Measurements from ENCODE around the gene DUSP9.

The DUSP9 gene

GRCh38 chrX:153621949-153622598 lies 24.9 kb upstream of the DUSP9 start:
- in situ Hi-C loops (cut with MboI; ENCODE audit: low sequenced_read_pairs): no loop called here

- in situ Hi-C loops (cut with MboI; ENCODE audit: low sequenced_read_pairs): no loop called here
These were observed 24.2 kb upstream of the DUSP9 start for GRCh38 chrX:153622661-153623309.

- in situ Hi-C loops (cut with MboI; ENCODE audit: low sequenced_read_pairs): no loop called here
These were observed 23.5 kb upstream of the DUSP9 start for GRCh38 chrX:153623310-153624029.

- in situ Hi-C loops (cut with MboI; ENCODE audit: low sequenced_read_pairs): no loop called here
These were observed 22.6 kb upstream of the DUSP9 start for GRCh38 chrX:153624196-153625091.

GRCh38 chrX:153625271-153626024 lies 21.6 kb upstream of the DUSP9 start:
- in situ Hi-C loops (cut with MboI; ENCODE audit: low sequenced_read_pairs): no loop called here

- in situ Hi-C loops (cut with MboI; ENCODE audit: low sequenced_read_pairs): no loop called here
These were observed 20.9 kb upstream of the DUSP9 start for GRCh38 chrX:153626025-153626633.

- in situ Hi-C loops (cut with MboI; ENCODE audit: low sequenced_read_pairs): no loop called here
These were observed 19.9 kb upstream of the DUSP9 start for GRCh38 chrX:153626863-153627674.

GRCh38 chrX:153627675-153628111 lies 19.3 kb upstream of the DUSP9 start:
- in situ Hi-C loops (cut with MboI; ENCODE audit: low sequenced_read_pairs): no loop called here

- in situ Hi-C loops (cut with MboI; ENCODE audit: low sequenced_read_pairs): no loop called here
These were observed 18.9 kb upstream of the DUSP9 start for GRCh38 chrX:153628129-153628528.

- in situ Hi-C loops (cut with MboI; ENCODE audit: low sequenced_read_pairs): no loop called here
These were observed 18.3 kb upstream of the DUSP9 start for GRCh38 chrX:153628665-153629064.

GRCh38 chrX:153631346-153631745 lies 15.7 kb upstream of the DUSP9 start:
- in situ Hi-C loops (cut with MboI; ENCODE audit: low sequenced_read_pairs): no loop called here

- in situ Hi-C loops (cut with MboI; ENCODE audit: low sequenced_read_pairs): no loop called here
These were observed 15.0 kb upstream of the DUSP9 start for GRCh38 chrX:153631907-153632594.

GRCh38 chrX:153632595-153632946 lies 14.4 kb upstream of the DUSP9 start:
- in situ Hi-C loops (cut with MboI; ENCODE audit: low sequenced_read_pairs): no loop called here

GRCh38 chrX:153633048-153633447 lies 14.0 kb upstream of the DUSP9 start:
- in situ Hi-C loops (cut with MboI; ENCODE audit: low sequenced_read_pairs): no loop called here

GRCh38 chrX:153633607-153634180 lies 13.3 kb upstream of the DUSP9 start:
- in situ Hi-C loops (cut with MboI; ENCODE audit: low sequenced_read_pairs): no loop called here

GRCh38 chrX:153634236-153634635 lies 12.8 kb upstream of the DUSP9 start:
- in situ Hi-C loops (cut with MboI; ENCODE audit: low sequenced_read_pairs): no loop called here

- in situ Hi-C loops (cut with MboI; ENCODE audit: low sequenced_read_pairs): no loop called here
These were observed 12.2 kb upstream of the DUSP9 start for GRCh38 chrX:153634832-153635231.

GRCh38 chrX:153635388-153635787 lies 11.6 kb upstream of the DUSP9 start:
- in situ Hi-C loops (cut with MboI; ENCODE audit: low sequenced_read_pairs): no loop called here
